Testis (tissue), 5 donors: ENCODE measurements around the gene OASL. TPM values are rescaled to one million over a fixed set of nuclear protein-coding genes. Genes with fewer than 3 reads are reported as not detected.
A peak's percentile ranks its signal among the peaks of the same experiment; 100 is the strongest.

Experiments used
- DNase-seq: peaks from one replicate; pipeline ENCODE4 v3.0.0-alpha.2; 2019
- H3K27ac ChIP-seq, 2 donors: fragments of 200-600 bp; sonication (generic); one replicate each; pipeline ENCODE4 v1.5.1; 2019
- H3K27me3 ChIP-seq: fragments of 200-600 bp; sonication (generic); one replicate; pipeline ENCODE4 v1.5.1; 2019
- H3K36me3 ChIP-seq: fragments of 200-600 bp; sonication (generic); one replicate; pipeline ENCODE4 v1.5.1; 2017; ENCODE audit warnings: low read depth; ENCODE audit errors: missing control alignments
- H3K4me1 ChIP-seq: fragments of 200-600 bp; sonication (generic); one replicate; pipeline ENCODE4 v1.5.1; 2019
- H3K4me3 ChIP-seq, 2 donors: fragments of 200-600 bp; sonication (generic); one replicate each; pipeline ENCODE4 v1.5.1; 2017 to 2019
- H3K9me3 ChIP-seq: fragments of 200-600 bp; sonication (generic); one replicate; pipeline ENCODE4 v1.5.1; 2017
- CTCF ChIP-seq, 3 experiments: fragments of 450-650 bp in 2 of 3; fragments of 200-600 bp in 1 of 3; sonication (generic) in 1 of 3; IDR thresholded peaks; one replicate each; pipeline ENCODE4 v1.5.1; 2016 to 2019; ENCODE audit warnings: antibody characterized with exemption in 3 of 3, mild to moderate bottlenecking in 2 of 3, moderate library complexity in 1 of 3
- POLR2A ChIP-seq: fragments of 450-650 bp; IDR thresholded peaks from one replicate; pipeline ENCODE4 v1.6.1; 2017; ENCODE audit warnings: antibody characterized with exemption, mild to moderate bottlenecking, moderate library complexity
- WGBS, 2 donors: methylation state at CpG; one replicate each; pipeline ENCODE4 v1.1.5; 2018; 5-methylcytosine and 5-hydroxymethylcytosine counted together
- intact Hi-C: fragments of 100-400 bp; cut with DNase I; formaldehyde crosslinking; loops from one replicate; pipeline ENCODE4 v1.15.1; 2023; ENCODE audit warnings: low total_unique reads
- long read RNA-seq, 2 donors: transcript quantifications; one replicate each; lab custom pipeline, GENCODE V29; 2026
- polyA plus RNA-seq: library from polyadenylated mRNA; stranded (reverse); fragments of 350-450 nt; fragmentation: Illumina TruSeq; extraction: RNeasy Lipid Tissue Mini Kit (QIAGEN cat#74804); gene quantifications from one replicate; pipeline ENCODE4 v1.2.3, GENCODE V29; 2014; ENCODE audit warnings: low read depth, low replicate concordance; ENCODE audit not compliant: insufficient read depth
- total RNA-seq, 2 donors: library from RNA; depleted of rRNA; stranded (reverse); fragments of >200 nt; gene quantifications; one replicate each; pipeline ENCODE4 v1.2.3, GENCODE V29; 2016

OASL gene, protein sequence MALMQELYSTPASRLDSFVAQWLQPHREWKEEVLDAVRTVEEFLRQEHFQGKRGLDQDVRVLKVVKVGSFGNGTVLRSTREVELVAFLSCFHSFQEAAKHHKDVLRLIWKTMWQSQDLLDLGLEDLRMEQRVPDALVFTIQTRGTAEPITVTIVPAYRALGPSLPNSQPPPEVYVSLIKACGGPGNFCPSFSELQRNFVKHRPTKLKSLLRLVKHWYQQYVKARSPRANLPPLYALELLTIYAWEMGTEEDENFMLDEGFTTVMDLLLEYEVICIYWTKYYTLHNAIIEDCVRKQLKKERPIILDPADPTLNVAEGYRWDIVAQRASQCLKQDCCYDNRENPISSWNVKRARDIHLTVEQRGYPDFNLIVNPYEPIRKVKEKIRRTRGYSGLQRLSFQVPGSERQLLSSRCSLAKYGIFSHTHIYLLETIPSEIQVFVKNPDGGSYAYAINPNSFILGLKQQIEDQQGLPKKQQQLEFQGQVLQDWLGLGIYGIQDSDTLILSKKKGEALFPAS
- total RNA-seq = 1 to 10 TPM in 1 of 2 donors, under 1 TPM in 1; 0.74 to 1.8 TPM
- 2.8 TPM for polyA plus RNA-seq
- long read RNA-seq, donor 1 = 0 reads
- long read RNA-seq, donor 2 = 0 reads

DNA sequence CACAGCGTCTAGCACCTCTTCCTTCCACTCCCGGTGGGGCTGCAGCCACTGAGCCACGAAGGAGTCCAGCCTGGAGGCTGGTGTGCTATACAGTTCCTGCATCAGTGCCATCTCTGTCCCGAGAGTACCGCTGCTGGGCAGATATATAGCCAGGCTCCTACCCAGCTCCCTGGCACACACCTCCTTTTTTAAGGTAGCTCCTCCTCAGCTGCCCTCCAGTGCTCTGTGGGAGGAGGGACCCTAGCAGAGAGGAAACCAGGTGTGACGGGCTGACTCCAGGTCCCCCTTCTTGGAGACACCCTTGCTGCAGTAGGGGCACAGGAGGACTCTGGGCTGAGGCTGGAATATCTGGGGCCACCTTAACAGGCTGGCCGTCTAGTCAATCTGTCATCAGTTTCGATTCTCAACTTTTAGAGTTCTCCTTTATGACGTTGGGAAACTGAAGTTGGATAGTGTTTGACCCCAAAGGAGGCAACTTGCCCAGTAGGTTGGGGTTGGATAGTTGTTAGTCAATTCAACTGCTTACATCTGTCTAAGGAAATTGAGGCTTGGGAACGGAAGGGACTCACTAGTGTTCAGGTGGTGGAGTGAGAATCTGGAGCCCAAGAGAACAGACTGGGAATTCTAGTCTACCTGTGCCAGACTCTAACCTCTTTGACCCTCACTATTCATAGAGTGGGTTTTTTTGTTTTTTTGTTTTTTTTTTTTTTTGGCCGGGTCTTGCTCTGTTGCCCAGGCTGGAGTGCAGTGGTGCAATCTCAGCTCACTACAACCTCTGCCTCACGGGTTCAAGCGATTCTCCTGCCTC lies at the start of gene OASL:
Gene OASL, minus strand, starts transcription at position 386 of the 808 bp plus-strand sequence. Its CDS starts 275 bp downstream, at position 111.
- Histone ChIP-seq H3K4me1 (no peaks in the 10 kb centered on the region), H3K27me3 (no peaks in the 10 kb centered on the region), H3K9me3 (no peaks in the 10 kb centered on the region), H3K36me3 (no peaks in the 10 kb centered on the region), H3K27ac (no peak within 1 kb of the TSS), H3K4me3 (peak within 1 kb of the TSS in 1 of 2 donors; percentile 4)
- TF ChIP-seq CTCF (IDR thresholded peaks at IDR 0.05) (no peak), POLR2A (no peak)
- WGBS, 2 donors = 38 to 47% methylated on average over 13 of the region's 13 CpGs
- intact Hi-C loops = no loop called here
- DNase-seq = no peak

- Histone ChIP-seq H3K36me3 (no peaks in the 10 kb centered on the region), H3K27ac (no peak overlapping the region), H3K4me1 (no peaks in the 10 kb centered on the region), H3K4me3 (no peak overlapping the region), H3K9me3 (no peaks in the 10 kb centered on the region), H3K27me3 (no peaks in the 10 kb centered on the region)
- WGBS, 2 donors = 95 to 97% methylated on average over 6 of the region's 6 CpGs
- intact Hi-C loops = no loop called here
- TF ChIP-seq POLR2A = no peak
- no peak for TF ChIP-seq CTCF (IDR thresholded peaks at IDR 0.05)
- DNase-seq = no peak
Measured at GRCh38 chr12:121088195-121088585, 49.1 kb upstream of the OASL start.

DNA sequence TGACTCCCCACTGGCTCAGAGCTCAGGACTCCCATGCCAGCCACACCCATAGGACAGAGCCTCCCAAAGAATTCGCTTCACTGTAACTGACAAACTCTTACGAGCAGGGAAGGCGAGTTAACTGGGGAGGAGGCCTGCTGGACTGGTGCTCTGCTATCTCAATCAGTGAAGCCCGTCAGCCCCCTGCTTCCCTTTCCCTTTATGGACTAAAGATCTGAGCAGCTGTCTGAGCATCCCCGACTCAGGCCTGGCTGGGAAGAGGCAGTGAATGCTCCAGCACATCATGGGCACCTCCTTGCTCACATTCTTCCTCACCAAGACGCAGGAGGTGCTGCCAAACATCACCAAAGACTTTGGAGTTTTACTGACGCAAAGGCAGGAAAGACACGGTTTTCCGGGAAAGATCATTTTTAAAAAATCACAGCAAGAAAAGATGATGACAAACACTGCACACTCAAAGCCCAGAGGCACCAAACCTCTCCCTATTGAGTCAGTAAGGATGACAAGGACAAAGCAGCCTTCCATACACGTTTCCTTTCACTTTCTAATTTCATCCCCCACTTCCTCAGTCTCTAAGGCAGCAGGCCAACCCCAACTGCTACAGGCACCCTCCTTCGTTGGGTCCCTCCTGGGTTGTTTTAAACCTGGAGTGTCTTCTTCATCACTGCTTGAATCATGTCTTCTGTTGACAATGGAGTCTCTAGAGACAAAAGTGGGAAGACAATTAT lies 48.6 kb upstream of the OASL start:
- Histone ChIP-seq H3K4me1 (no peaks in the 10 kb centered on the region), H3K27me3 (no peaks in the 10 kb centered on the region), H3K9me3 (no peaks in the 10 kb centered on the region), H3K36me3 (no peaks in the 10 kb centered on the region), H3K4me3 (no peak overlapping the region), H3K27ac (no peak overlapping the region)
- TF ChIP-seq POLR2A (no peak), CTCF (IDR thresholded peaks at IDR 0.05) (no peak)
- no peak for DNase-seq
- intact Hi-C loops = no loop called here
- WGBS, 2 donors = 69 to 79% methylated on average over 8 to 11 of the region's 11 CpGs

DNA sequence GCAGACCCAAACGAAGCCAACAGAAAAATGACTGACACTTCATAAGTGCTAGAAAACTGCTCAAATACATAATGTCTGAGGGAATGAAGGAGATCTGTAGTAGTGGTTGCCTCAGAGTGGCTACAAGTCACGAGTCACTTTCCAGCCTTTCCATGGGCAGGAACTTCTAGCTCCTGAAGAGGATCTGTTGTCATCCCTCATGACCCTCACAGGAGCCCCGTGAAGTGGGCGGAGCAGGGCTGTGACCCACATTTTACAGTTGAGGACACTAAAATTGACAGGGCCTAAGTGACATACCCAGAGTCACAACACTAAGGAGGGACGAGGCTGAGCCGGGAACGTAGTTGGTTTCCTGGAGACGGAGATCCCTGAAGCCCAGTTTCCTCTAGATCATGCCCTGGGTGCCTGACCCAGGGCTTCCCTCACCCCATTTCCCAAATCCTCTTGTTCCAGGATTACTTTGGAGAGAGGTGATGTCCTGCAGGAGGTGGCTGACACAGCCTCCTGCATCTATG lies 47.8 kb upstream of the OASL start:
- 93 to 100% methylated on average over 8 of the region's 8 CpGs for WGBS, 2 donors
- DNase-seq = no peak

More for the DNA sequence above, 47.8 kb upstream of the OASL start:
- Histone ChIP-seq H3K36me3 (no peaks in the 10 kb centered on the region), H3K9me3 (no peaks in the 10 kb centered on the region), H3K4me3 (no peak overlapping the region), H3K27me3 (no peaks in the 10 kb centered on the region), H3K4me1 (no peaks in the 10 kb centered on the region), H3K27ac (no peak overlapping the region)
- intact Hi-C loops = no loop called here
- TF ChIP-seq CTCF (IDR thresholded peaks at IDR 0.05) (no peak), POLR2A (no peak)
